HepG2 (cell line): Measurements from ENCODE around the gene GNL1. TPM values are rescaled to one million over a fixed set of nuclear protein-coding genes. Genes with fewer than 3 reads are reported as not detected.
A peak's percentile ranks its signal among the peaks of the same experiment; 100 is the strongest.

ENCODE experiments used
- ARNTL ChIP-seq: sonication (generic); formaldehyde crosslinking; IDR thresholded peaks from 2 replicates; pipeline ENCODE4 v1.4.0; 2020; ENCODE audit warnings: mild to moderate bottlenecking, missing genetic modification reagents
- ATF4 ChIP-seq, 2 experiments: fragments of 450-650 bp in 1 of 2; sonication (generic) in 1 of 2; formaldehyde crosslinking; IDR thresholded peaks; 2 replicates each; pipeline versions ENCODE4 v1.5.0 to v1.8.0; 2020 to 2022; ENCODE audit warnings: mild to moderate bottlenecking in 1 of 2, missing genetic modification reagents in 1 of 2
- CREBL2 ChIP-seq: sonication (generic); formaldehyde crosslinking; IDR thresholded peaks from 2 replicates; pipeline ENCODE4 v1.8.1; 2023; ENCODE audit warnings: missing genetic modification reagents, mild to moderate bottlenecking, borderline replicate concordance
- DMAP1 ChIP-seq: IDR thresholded peaks from 2 replicates; pipeline ENCODE4 v1.6.1; 2016
- GATAD2A ChIP-seq: IDR thresholded peaks from 2 replicates; pipeline ENCODE4 v1.6.1; 2016
- GTF2F1 ChIP-seq: fragments of 150-350 bp; IDR thresholded peaks from 2 replicates; pipeline ENCODE4 v1.6.1; 2014; ENCODE audit warnings: low read length
- KLF12 ChIP-seq: sonication (generic); formaldehyde crosslinking; IDR thresholded peaks from 2 replicates; pipeline ENCODE4 v1.4.0; 2020; ENCODE audit warnings: missing genetic modification reagents, borderline replicate concordance
- RFXAP ChIP-seq: sonication (generic); formaldehyde crosslinking; IDR thresholded peaks from 2 replicates; pipeline ENCODE4 v1.4.0; 2020; ENCODE audit warnings: missing genetic modification reagents, borderline replicate concordance
- TAF1 ChIP-seq: sonication (generic); formaldehyde crosslinking; IDR thresholded peaks from 2 replicates; pipeline ENCODE4 v1.4.0; 2020; ENCODE audit warnings: missing genetic modification reagents
- TFE3 ChIP-seq: IDR thresholded peaks from 2 replicates; pipeline ENCODE4 v1.6.1; 2016
- ZNF337 ChIP-seq: sonication (generic); formaldehyde crosslinking; IDR thresholded peaks from 2 replicates; pipeline ENCODE4 v1.5.1; 2020; ENCODE audit warnings: missing genetic modification reagents, low read depth, mild to moderate bottlenecking, borderline replicate concordance
- ZNF788 ChIP-seq: sonication (generic); formaldehyde crosslinking; IDR thresholded peaks from 2 replicates; pipeline ENCODE4 v1.5.0; 2020; ENCODE audit warnings: mild to moderate bottlenecking, missing genetic modification reagents, borderline replicate concordance
- polyA plus RNA-seq, 8 experiments: library from polyadenylated mRNA; depleted of rRNA in 3 of 8; stranded (reverse) in 7 of 8; unstranded in 1 of 8; fragments of >200 nt; fragmentation: Illumina TruSeq in 4 of 8; extraction: Trizol in 4 of 8; gene quantifications; 2 replicates each; pipeline versions ENCODE4 v1.2.1 to v1.2.3, GENCODE V29; 2011 to 2016; ENCODE audit warnings: low read depth in 4 of 8, missing spikeins in 1 of 8, mixed read lengths in 1 of 8; ENCODE audit not compliant: insufficient read depth in 1 of 8
- total RNA-seq, 5 experiments: library from RNA; depleted of rRNA; stranded (reverse); fragments of >200 nt; fragmentation: Illumina TruSeq; extraction: Trizol; gene quantifications; 2 replicates each; pipeline ENCODE4 v1.2.3, GENCODE V29; 2016; ENCODE audit warnings: low read depth in 1 of 5
- TF ChIP-seq, protein P1 (sequence below): sonication (generic); formaldehyde crosslinking; IDR thresholded peaks from 2 replicates; pipeline ENCODE4 v1.4.0; 2020; ENCODE audit warnings: low read depth, missing genetic modification reagents
- TF ChIP-seq, protein P2 (sequence below): sonication (generic); formaldehyde crosslinking; IDR thresholded peaks from 2 replicates; pipeline ENCODE4; 2020; ENCODE audit warnings: missing genetic modification reagents, mild to moderate bottlenecking, borderline replicate concordance
- TF ChIP-seq, protein P3 (sequence below): sonication (generic); formaldehyde crosslinking; IDR thresholded peaks from 2 replicates; pipeline ENCODE4 v1.5.1; 2020; ENCODE audit warnings: mild to moderate bottlenecking, missing genetic modification reagents

The GNL1 gene
- total and polyA plus RNA-seq, 2 of the 13 experiments (the other 11 are each of a cell fraction or from before 2014, with no cell fraction given) = 35.0 to 55.6 TPM

- TF ChIP-seq, protein P1, sequence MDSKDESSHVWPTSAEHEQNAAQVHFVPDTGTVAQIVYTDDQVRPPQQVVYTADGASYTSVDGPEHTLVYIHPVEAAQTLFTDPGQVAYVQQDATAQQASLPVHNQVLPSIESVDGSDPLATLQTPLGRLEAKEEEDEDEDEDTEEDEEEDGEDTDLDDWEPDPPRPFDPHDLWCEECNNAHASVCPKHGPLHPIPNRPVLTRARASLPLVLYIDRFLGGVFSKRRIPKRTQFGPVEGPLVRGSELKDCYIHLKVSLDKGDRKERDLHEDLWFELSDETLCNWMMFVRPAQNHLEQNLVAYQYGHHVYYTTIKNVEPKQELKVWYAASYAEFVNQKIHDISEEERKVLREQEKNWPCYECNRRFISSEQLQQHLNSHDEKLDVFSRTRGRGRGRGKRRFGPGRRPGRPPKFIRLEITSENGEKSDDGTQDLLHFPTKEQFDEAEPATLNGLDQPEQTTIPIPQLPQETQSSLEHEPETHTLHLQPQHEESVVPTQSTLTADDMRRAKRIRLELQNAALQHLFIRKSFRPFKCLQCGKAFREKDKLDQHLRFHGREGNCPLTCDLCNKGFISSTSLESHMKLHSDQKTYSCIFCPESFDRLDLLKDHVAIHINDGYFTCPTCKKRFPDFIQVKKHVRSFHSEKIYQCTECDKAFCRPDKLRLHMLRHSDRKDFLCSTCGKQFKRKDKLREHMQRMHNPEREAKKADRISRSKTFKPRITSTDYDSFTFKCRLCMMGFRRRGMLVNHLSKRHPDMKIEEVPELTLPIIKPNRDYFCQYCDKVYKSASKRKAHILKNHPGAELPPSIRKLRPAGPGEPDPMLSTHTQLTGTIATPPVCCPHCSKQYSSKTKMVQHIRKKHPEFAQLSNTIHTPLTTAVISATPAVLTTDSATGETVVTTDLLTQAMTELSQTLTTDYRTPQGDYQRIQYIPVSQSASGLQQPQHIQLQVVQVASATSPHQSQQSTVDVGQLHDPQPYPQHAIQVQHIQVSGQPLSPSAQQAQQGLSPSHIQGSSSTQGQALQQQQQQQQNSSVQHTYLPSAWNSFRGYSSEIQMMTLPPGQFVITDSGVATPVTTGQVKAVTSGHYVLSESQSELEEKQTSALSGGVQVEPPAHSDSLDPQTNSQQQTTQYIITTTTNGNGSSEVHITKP (CRISPR knock-in tag) = peak; percentile 83; the same call in 1 of the 2 replicates
- no peak for TF ChIP-seq KLF12 (CRISPR knock-in tag)
- peak; percentile 95; the same call in 1 of the 2 replicates for TF ChIP-seq ZNF337 (CRISPR knock-in tag)
- peak; percentile 94 for TF ChIP-seq TAF1 (CRISPR knock-in tag)
- peak; percentile 99 for TF ChIP-seq DMAP1 (CRISPR knock-in tag)
- TF ChIP-seq RFXAP (CRISPR knock-in tag) = no peak; the same call in 1 of the 2 replicates
- TF ChIP-seq ARNTL (CRISPR knock-in tag) = peak; percentile 84
- TF ChIP-seq GTF2F1 = no peak
- peak; percentile 96 for TF ChIP-seq CREBL2 (CRISPR knock-in tag)
- peak in 1 of 2 experiments; percentile 78; a peak in 2 of 4 replicates for TF ChIP-seq ATF4 (CRISPR knock-in tag; IDR thresholded peaks at IDR 0.05)
- TF ChIP-seq TFE3 (CRISPR knock-in tag) = peak; percentile 88
- TF ChIP-seq ZNF788 (CRISPR knock-in tag) = peak; percentile 99
- TF ChIP-seq, protein P2, sequence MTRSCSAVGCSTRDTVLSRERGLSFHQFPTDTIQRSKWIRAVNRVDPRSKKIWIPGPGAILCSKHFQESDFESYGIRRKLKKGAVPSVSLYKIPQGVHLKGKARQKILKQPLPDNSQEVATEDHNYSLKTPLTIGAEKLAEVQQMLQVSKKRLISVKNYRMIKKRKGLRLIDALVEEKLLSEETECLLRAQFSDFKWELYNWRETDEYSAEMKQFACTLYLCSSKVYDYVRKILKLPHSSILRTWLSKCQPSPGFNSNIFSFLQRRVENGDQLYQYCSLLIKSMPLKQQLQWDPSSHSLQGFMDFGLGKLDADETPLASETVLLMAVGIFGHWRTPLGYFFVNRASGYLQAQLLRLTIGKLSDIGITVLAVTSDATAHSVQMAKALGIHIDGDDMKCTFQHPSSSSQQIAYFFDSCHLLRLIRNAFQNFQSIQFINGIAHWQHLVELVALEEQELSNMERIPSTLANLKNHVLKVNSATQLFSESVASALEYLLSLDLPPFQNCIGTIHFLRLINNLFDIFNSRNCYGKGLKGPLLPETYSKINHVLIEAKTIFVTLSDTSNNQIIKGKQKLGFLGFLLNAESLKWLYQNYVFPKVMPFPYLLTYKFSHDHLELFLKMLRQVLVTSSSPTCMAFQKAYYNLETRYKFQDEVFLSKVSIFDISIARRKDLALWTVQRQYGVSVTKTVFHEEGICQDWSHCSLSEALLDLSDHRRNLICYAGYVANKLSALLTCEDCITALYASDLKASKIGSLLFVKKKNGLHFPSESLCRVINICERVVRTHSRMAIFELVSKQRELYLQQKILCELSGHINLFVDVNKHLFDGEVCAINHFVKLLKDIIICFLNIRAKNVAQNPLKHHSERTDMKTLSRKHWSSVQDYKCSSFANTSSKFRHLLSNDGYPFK (CRISPR knock-in tag) = peak; percentile 97
- no peak; the same call in none of the 2 replicates for TF ChIP-seq GATAD2A (CRISPR knock-in tag)
- TF ChIP-seq, protein P3, sequence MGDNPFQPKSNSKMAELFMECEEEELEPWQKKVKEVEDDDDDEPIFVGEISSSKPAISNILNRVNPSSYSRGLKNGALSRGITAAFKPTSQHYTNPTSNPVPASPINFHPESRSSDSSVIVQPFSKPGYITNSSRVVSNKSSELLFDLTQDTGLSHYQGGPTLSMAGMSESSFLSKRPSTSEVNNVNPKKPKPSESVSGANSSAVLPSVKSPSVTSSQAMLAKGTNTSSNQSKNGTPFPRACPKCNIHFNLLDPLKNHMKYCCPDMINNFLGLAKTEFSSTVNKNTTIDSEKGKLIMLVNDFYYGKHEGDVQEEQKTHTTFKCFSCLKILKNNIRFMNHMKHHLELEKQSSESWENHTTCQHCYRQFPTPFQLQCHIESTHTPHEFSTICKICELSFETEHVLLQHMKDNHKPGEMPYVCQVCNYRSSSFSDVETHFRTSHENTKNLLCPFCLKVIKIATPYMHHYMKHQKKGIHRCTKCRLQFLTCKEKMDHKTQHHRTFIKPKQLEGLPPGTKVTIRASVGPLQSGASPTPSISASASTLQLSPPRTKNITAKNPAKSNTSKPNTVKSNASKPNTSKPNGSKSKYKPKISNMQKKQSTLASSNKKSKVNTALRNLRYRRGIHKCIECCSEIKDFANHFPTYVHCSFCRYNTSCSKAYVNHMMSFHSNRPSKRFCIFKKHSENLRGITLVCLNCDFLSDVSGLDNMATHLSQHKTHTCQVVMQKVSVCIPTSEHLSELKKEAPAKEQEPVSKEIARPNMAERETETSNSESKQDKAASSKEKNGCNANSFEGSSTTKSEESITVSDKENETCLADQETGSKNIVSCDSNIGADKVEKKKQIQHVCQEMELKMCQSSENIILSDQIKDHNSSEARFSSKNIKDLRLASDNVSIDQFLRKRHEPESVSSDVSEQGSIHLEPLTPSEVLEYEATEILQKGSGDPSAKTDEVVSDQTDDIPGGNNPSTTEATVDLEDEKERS (CRISPR knock-in tag) = peak; percentile 96
Measured at GRCh38 chr6:30556906-30557682, 805 bp upstream of the GNL1 start, which contains the start of gene PRR3 (continued).
